Prostate gland (tissue), 1 donor: ENCODE results near the gene GPR173.

ENCODE experiments used
- POLR2A ChIP-seq: fragments of 450-650 bp; IDR thresholded peaks from one replicate; pipeline ENCODE4 v1.6.1; 2016; ENCODE audit warnings: antibody characterized with exemption, mild to moderate bottlenecking
- POLR2AphosphoS5 ChIP-seq: sonication (generic); formaldehyde crosslinking; IDR thresholded peaks from one replicate; pipeline ENCODE4 v1.6.1; 2017; ENCODE audit warnings: antibody characterized with exemption

- TF ChIP-seq POLR2A: no peak
- no peak for TF ChIP-seq POLR2AphosphoS5
These were observed 45.5 kb upstream of the GPR173 start for GRCh38 chrX:53003111-53003510.
